Stromal cell of bone marrow (primary cell): ENCODE results near the gene OR10H2.
"Not testable (repeated sequence)": the region's sequence is repeated elsewhere in the genome, so short reads cannot be mapped to it uniquely, and the experiment has no call there.

ENCODE experiments used
- DNase-seq: peaks from one replicate; pipeline ENCODE4 v3.0.0-alpha.2; 2012; ENCODE audit warnings: low read depth

OR10H2 gene

GRCh38 chr19:15769586-15769985, 41.8 kb downstream of the OR10H2 start:
- no peak for DNase-seq

- not testable (repeated sequence) for DNase-seq
Observed at GRCh38 chr19:15774159-15774558, 46.3 kb downstream of the OR10H2 start.

GRCh38 chr19:15775249-15775648, 47.4 kb downstream of the OR10H2 start:
- DNase-seq, result no peak

GRCh38 chr19:15776264-15776663, 48.4 kb downstream of the OR10H2 start:
- no peak for DNase-seq

- no peak for DNase-seq
Observed at GRCh38 chr19:15776991-15777970, 49.5 kb downstream of the OR10H2 start.
